Measurements from ENCODE around the gene PKP4.
"Not testable (repeated sequence)": the region's sequence is repeated elsewhere in the genome, so short reads cannot be mapped to it uniquely, and the experiment has no call there.

Gene PKP4

DNA sequence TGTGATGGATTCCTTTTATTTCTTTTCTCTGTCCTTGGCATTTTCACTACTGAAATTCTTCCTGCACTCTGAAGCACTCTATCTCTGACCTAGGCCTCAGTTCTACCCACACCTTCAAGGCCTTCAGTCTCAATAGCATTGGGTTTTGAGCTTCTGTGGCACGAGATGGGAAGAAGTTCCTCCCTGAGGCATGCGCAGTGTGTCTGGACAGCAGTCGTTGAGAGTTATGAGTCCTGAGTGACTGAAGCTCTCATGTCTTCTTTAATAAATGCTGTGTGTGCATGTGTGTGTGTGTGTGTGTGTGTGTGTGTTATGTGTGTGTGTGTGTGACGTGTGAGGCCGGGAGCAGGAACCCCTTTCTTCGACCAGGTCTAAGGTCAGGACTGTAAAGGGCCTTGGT lies 242.6 kb downstream of the PKP4 start:
- ATAC-seq (ENCODE audit: insufficient read depth, low read depth) (no peak), DNase-seq (no peak)
- H2AFZ ChIP-seq (ENCODE audit: low read depth, low read length), result no peak overlapping the region
- H3K4me2 ChIP-seq (ENCODE audit: insufficient read depth, low read length), result no peak overlapping the region
- H3K9ac ChIP-seq (ENCODE audit: low read depth, low read length), result no peak overlapping the region
- no peaks in the 10 kb centered on the region for H3K36me3 ChIP-seq (ENCODE audit: insufficient read depth, low read length)
- TF ChIP-seq EZH2 (IDR thresholded peaks at IDR 0.05; ENCODE audit: borderline replicate concordance, low read depth, low read length, severe bottlenecking), result no peak
- TF ChIP-seq, protein P1, sequence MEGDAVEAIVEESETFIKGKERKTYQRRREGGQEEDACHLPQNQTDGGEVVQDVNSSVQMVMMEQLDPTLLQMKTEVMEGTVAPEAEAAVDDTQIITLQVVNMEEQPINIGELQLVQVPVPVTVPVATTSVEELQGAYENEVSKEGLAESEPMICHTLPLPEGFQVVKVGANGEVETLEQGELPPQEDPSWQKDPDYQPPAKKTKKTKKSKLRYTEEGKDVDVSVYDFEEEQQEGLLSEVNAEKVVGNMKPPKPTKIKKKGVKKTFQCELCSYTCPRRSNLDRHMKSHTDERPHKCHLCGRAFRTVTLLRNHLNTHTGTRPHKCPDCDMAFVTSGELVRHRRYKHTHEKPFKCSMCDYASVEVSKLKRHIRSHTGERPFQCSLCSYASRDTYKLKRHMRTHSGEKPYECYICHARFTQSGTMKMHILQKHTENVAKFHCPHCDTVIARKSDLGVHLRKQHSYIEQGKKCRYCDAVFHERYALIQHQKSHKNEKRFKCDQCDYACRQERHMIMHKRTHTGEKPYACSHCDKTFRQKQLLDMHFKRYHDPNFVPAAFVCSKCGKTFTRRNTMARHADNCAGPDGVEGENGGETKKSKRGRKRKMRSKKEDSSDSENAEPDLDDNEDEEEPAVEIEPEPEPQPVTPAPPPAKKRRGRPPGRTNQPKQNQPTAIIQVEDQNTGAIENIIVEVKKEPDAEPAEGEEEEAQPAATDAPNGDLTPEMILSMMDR (IDR thresholded peaks at IDR 0.05; ENCODE audit: borderline replicate concordance, extremely low read depth, low read length, poor library complexity, severe bottlenecking), result no peak
- no peak overlapping the region for H3K4me3 ChIP-seq (ENCODE audit: low read depth in 1 of 2, low read length in 2 of 2)
- H3K27me3 ChIP-seq (ENCODE audit: insufficient read depth, low read length, poor library complexity), result no peaks in the 10 kb centered on the region
- H3K27ac ChIP-seq (ENCODE audit: low read length), result no peak overlapping the region
- no peaks in the 10 kb centered on the region for H3K79me2 ChIP-seq (ENCODE audit: insufficient read depth, low read length)
- no peaks in the 10 kb centered on the region for H3K4me1 ChIP-seq (ENCODE audit: insufficient read depth, low read length)
- H3K9me3 ChIP-seq (ENCODE audit: insufficient read depth, low read length, severe bottlenecking), result no peaks in the 10 kb centered on the region
- H4K20me1 ChIP-seq (ENCODE audit: insufficient read depth, low read length), result no peaks in the 10 kb centered on the region

DNA sequence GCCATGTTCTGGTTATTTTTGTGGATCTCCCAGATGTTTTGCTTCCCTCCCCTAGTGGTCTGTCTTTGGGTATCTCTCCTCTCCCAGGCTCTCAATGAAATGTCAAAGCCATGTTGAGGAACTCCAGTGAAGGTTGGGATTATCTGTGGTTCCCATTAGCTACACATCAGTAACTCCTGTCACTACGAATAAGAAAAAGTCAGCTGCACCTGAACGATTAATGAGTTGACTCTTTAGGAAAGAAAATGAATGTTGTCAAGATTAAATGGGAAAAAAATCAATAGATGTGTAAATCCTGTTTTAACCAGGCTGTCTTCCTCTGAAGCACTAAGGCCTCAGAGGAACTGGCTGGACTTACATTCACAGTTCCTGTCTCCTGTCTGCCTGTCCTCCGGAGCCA lies 244.3 kb downstream of the PKP4 start:
- H3K27me3 ChIP-seq (ENCODE audit: insufficient read depth, low read length, poor library complexity), result no peaks in the 10 kb centered on the region
- no peak overlapping the region for H2AFZ ChIP-seq (ENCODE audit: low read depth, low read length)
- H3K27ac ChIP-seq (ENCODE audit: low read length), result no peak overlapping the region
- no peaks in the 10 kb centered on the region for H3K79me2 ChIP-seq (ENCODE audit: insufficient read depth, low read length)
- no peak overlapping the region for H3K4me2 ChIP-seq (ENCODE audit: insufficient read depth, low read length)
- no peak overlapping the region for H3K9ac ChIP-seq (ENCODE audit: low read depth, low read length)
- no peaks in the 10 kb centered on the region for H3K9me3 ChIP-seq (ENCODE audit: insufficient read depth, low read length, severe bottlenecking)
- TF ChIP-seq, protein P1 (IDR thresholded peaks at IDR 0.05; ENCODE audit: borderline replicate concordance, extremely low read depth, low read length, poor library complexity, severe bottlenecking), result no peak
- no peak for TF ChIP-seq EZH2 (IDR thresholded peaks at IDR 0.05; ENCODE audit: borderline replicate concordance, low read depth, low read length, severe bottlenecking)
- ATAC-seq (ENCODE audit: insufficient read depth, low read depth) (no peak), DNase-seq (no peak)
- H3K36me3 ChIP-seq (ENCODE audit: insufficient read depth, low read length), result no peaks in the 10 kb centered on the region
- no peaks in the 10 kb centered on the region for H4K20me1 ChIP-seq (ENCODE audit: insufficient read depth, low read length)
- no peak overlapping the region for H3K4me3 ChIP-seq (ENCODE audit: low read depth in 1 of 2, low read length in 2 of 2)
- no peaks in the 10 kb centered on the region for H3K4me1 ChIP-seq (ENCODE audit: insufficient read depth, low read length)

DNA sequence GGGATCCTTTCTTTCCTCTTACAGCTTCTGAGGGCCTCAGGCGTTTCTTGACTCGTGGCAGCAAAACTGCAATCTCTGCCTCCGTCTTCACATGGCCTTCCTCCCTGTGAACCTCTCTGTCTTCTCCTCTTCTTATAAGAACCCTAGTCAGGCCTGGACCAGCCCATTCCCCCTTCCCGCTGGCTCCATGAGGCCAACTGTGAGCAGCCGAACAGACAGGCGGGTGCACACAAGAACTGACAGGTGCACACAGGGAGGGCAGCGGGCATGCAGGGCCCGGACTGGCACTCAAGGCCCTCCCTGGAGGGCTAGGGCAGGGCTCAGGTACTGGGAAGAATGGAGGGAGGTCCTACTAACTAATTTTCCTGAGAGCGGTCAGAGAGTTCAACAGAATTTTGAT lies 246.0 kb downstream of the PKP4 start:
- ATAC-seq (ENCODE audit: insufficient read depth, low read depth) (no peak), DNase-seq (no peak)
- no peaks in the 10 kb centered on the region for H3K36me3 ChIP-seq (ENCODE audit: insufficient read depth, low read length)
- no peak for TF ChIP-seq EZH2 (IDR thresholded peaks at IDR 0.05; ENCODE audit: borderline replicate concordance, low read depth, low read length, severe bottlenecking)
- TF ChIP-seq, protein P1 (IDR thresholded peaks at IDR 0.05; ENCODE audit: borderline replicate concordance, extremely low read depth, low read length, poor library complexity, severe bottlenecking), result no peak
- no peaks in the 10 kb centered on the region for H3K9me3 ChIP-seq (ENCODE audit: insufficient read depth, low read length, severe bottlenecking)
- no peaks in the 10 kb centered on the region for H3K27me3 ChIP-seq (ENCODE audit: insufficient read depth, low read length, poor library complexity)
- no peaks in the 10 kb centered on the region for H3K79me2 ChIP-seq (ENCODE audit: insufficient read depth, low read length)
- H3K9ac ChIP-seq (ENCODE audit: low read depth, low read length), result no peak overlapping the region
- H3K4me3 ChIP-seq (ENCODE audit: low read depth in 1 of 2, low read length in 2 of 2), result no peak overlapping the region
- no peaks in the 10 kb centered on the region for H3K4me1 ChIP-seq (ENCODE audit: insufficient read depth, low read length)
- no peaks in the 10 kb centered on the region for H4K20me1 ChIP-seq (ENCODE audit: insufficient read depth, low read length)
- no peak overlapping the region for H2AFZ ChIP-seq (ENCODE audit: low read depth, low read length)
- no peak overlapping the region for H3K27ac ChIP-seq (ENCODE audit: low read length)
- no peak overlapping the region for H3K4me2 ChIP-seq (ENCODE audit: insufficient read depth, low read length)

DNA sequence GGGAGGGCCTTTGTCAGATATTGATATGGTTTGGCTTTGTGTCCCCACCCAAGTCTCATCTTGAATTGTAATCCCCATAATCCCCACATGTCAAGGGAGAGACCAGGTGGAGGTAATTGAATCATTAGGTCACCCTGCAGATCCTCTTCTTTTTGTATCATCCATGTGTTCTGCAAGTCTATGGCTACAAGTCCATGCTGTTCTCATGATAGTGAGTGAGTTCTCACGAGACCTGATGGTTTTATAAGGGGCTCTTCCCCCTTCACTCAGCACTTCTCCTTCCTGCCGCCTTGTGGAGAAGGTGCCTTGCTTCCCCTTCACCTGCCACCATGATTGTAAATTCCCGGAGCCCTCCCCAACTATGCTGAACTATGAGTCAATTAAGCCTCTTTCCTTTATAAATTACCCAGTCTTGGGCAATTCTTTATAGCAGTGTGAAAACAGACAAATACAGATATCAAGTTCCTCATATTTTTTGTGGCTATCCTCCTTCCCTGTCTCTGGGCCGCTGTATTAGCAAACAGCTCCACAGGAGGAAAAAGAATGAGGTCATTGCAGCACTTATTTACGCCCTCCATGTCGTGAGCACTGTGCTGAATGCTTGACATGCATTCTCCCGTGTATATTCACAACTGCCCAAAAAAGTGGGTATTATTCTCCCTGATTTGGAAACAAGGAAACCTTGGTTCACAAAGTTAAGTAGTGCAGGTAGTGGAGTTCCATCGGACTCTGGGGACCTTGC lies 248.1 kb downstream of the PKP4 start:
- not testable (repeated sequence) for H2AFZ ChIP-seq (ENCODE audit: low read depth, low read length); H3K27ac ChIP-seq (ENCODE audit: low read length); H3K9me3 ChIP-seq (ENCODE audit: insufficient read depth, low read length, severe bottlenecking); H3K36me3 ChIP-seq (ENCODE audit: insufficient read depth, low read length); H3K27me3 ChIP-seq (ENCODE audit: insufficient read depth, low read length, poor library complexity); H3K4me1 ChIP-seq (ENCODE audit: insufficient read depth, low read length); H3K79me2 ChIP-seq (ENCODE audit: insufficient read depth, low read length); ATAC-seq (ENCODE audit: insufficient read depth, low read depth); H3K4me3 ChIP-seq (ENCODE audit: low read depth in 1 of 2, low read length in 2 of 2); H4K20me1 ChIP-seq (ENCODE audit: insufficient read depth, low read length); H3K4me2 ChIP-seq (ENCODE audit: insufficient read depth, low read length); H3K9ac ChIP-seq (ENCODE audit: low read depth, low read length); DNase-seq
